ENCODE results near the gene ARSB.

The ARSB gene

GRCh38 chr5:78803941-78804340 is 181.2 kb downstream of the ARSB start:
- DNase-seq (ENCODE audit: low spot score) = no peak

GRCh38 chr5:78803353-78803752 is 181.8 kb downstream of the ARSB start:
- DNase-seq (ENCODE audit: low spot score) = no peak

DNA sequence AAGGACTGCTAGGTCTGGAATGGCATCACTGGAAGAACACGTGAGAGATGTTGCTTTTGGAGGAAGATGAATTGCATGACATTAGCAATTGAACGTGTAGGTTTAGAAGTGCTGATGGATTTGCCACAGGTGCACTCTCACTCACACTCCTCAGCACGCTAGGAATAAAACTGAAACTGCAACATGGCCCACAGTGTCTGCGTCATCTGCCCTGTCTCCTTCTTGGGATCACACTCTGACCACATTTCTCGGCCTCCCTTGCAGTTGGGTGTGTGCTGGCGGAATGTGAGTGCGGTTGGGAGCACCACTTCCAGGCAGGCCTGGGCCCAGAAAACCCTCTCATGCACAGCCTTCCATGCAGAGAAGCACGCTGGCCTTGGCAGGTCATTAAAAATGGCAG is 183.7 kb downstream of the ARSB start:
- no peak for DNase-seq (ENCODE audit: low spot score)

GRCh38 chr5:78799266-78800017 is 185.7 kb downstream of the ARSB start:
- no peak for DNase-seq (ENCODE audit: low spot score)

DNA sequence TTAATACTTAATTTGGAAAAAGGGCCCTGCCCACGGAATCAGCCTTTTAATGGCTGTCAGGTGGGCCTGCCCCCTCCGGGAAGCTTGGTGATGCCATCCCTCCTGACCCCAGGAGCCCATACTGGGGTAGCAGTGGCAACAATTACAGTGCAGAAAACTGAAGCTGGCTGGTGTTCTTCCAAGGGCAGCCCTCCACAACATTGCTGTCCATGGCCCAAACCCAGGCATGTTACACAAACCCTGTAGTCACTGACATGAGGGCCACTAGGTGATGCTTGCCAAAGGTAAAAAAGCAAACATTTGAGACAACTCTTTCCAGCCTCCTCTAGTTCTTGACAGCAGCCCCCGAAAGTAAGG is 186.5 kb downstream of the ARSB start:
- no peak for DNase-seq (ENCODE audit: low spot score)

GRCh38 chr5:78797936-78798672 is 187.0 kb downstream of the ARSB start:
- no peak for DNase-seq (ENCODE audit: low spot score)

DNA sequence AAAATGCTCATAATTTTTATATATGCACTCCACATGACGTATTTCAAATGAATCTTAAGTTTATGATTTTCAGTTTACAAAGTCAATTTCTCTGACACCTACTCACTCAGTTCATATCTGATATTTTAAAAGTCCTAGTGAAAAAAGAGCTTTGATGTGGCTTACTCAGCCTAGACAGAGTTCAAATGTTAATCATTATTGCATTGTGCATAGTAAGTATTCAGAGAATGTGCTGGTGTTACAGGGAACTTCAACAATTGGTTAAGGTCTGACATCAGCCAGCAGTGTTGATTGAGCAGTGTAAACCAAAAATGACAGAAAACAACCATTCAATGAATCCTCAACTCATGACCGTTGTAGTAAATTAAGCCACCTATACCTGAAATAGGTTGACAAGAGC is 189.4 kb downstream of the ARSB start:
- no peak for DNase-seq (ENCODE audit: low spot score)

- no peak for DNase-seq (ENCODE audit: low spot score)
Observed at GRCh38 chr5:78794693-78795215, 190.4 kb downstream of the ARSB start.

- no peak for DNase-seq (ENCODE audit: low spot score)
Observed at GRCh38 chr5:78793907-78794662, 191.0 kb downstream of the ARSB start.

DNA sequence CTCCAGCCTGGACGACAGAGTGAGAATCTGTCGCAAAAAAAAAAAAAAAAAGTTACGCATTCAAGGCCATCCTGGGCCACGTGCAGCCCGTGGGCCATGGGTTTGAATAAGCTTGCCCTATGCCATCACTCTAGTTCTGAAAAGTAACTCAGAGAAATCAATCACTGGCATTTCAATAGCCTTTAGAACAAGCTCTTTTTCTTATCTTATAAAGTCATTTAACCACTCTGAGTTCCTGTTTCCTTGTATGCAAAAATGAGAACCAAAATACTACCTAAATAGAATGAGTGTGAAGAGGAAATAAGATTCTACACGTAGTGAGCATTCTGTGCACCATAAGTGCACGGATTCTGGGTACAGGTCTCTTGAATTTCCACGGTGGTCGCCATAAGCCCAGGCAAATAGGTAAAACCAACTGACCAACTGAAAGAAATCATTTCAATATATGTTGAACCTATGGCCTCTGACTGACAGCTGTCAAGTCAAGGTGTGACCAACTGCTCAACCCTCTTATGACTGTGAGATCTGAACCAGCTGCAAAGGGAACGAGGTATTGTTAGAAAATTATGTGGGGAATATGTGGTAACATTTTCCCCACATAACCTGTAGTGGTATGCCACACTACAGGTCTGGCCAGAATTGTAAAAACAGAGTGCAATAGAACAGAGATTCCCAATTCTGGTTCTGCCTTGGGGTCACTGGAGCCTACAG is 192.6 kb downstream of the ARSB start:
- no peak for DNase-seq (ENCODE audit: low spot score)

DNA sequence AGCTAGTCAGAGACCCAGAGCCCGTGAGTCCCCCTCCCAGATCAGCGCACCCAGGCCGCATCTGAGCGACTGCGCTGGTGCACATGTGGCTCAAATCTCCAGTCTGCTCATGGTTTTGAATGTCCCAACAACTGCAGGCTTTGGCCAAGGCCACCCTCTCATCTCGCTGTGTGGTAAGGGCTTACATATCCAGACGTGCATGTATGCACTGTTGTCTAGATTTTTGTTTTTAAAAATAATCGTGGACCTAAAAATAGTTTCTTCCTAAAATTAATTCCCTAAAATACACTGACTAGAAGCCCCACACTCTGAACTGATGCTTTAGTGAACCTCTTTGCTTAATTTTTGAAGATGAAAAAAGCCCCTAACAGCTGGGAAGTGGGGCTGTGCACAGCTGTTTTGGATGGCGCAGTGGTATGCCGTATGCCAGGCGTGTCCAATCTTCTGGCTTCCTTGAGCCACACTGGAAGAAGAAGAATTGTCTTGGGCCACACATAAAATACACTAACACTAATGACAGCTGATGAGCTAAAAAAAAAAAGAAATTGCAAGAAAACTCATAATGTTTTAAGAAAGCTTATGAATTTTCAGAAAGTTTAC is 193.5 kb downstream of the ARSB start:
- DNase-seq (ENCODE audit: low spot score) = no peak

GRCh38 chr5:78787783-78788182 is 197.3 kb downstream of the ARSB start:
- no peak for DNase-seq (ENCODE audit: low spot score)

- DNase-seq (ENCODE audit: low spot score) = no peak
Observed at GRCh38 chr5:78785454-78785853, 199.7 kb downstream of the ARSB start.

DNA sequence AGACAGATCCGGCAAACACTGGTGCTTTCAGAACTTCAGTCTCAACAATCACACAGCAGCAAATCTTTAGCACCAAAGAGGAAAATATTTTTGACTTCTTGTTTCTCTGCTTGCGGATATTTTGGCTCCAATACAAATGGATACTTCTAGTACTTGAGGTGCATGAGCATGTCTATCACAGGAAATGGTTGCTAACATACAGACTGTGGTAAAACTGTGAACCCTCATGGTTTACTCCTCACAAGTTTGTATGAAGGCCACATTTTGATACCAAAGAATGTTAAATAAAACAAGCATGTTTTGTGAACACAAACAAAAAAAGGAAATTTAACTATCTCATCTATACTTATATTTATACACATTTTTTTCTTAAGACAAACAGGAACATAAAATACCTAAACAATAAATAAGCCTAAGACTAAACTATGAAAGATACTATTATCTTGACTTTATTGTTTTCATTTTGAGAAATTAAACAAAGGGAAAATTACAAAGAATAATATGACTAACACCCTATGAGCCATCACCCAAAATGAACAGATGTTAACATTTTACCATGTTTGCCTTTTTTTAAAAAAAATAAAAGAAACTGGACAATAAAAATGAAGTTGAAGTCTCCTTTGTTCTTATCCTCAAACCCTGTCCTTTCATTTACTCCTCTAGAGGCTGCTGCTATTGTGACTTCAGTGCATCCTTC is 201.5 kb downstream of the ARSB start:
- DNase-seq (ENCODE audit: low spot score) = no peak

- no peak for DNase-seq (ENCODE audit: low spot score)
Observed at GRCh38 chr5:78782728-78783127, 202.4 kb downstream of the ARSB start.

DNA sequence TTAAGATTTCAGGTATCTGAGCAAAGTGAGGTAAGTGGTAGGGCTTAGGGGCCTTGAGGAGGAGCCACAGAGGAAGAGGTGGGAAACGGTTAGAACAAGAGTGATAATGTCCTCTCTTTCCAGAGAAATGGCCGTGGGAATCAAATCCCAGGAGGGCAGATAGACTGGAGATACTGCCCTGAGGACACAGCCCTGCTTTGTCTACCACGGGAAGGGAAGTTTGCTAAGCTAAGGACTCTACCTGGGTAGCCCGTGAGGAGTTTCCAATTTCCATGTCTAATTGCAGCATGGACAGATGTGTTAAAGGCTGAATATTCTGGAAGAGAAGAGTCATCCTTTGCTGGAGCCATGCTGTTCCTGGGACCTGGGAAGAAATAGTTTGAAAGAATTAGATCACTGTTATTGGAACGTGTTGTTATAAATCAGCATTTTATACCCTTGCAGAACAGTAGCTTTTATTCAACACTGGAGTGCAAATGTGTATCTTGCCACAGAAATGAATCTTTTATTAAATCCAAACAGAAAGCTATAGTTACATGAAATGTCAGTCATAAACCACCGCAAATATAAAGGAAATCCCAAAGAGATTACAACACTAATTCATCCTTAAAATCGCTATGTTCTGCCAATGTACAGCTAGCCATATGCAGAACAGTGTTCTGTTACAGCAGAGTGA is 203.4 kb downstream of the ARSB start:
- no peak for DNase-seq (ENCODE audit: low spot score)

GRCh38 chr5:78779771-78780616 is 205.1 kb downstream of the ARSB start:
- no peak for DNase-seq (ENCODE audit: low spot score)

- DNase-seq (ENCODE audit: low spot score) = no peak
Observed at GRCh38 chr5:78779262-78779661, 205.8 kb downstream of the ARSB start.

DNA sequence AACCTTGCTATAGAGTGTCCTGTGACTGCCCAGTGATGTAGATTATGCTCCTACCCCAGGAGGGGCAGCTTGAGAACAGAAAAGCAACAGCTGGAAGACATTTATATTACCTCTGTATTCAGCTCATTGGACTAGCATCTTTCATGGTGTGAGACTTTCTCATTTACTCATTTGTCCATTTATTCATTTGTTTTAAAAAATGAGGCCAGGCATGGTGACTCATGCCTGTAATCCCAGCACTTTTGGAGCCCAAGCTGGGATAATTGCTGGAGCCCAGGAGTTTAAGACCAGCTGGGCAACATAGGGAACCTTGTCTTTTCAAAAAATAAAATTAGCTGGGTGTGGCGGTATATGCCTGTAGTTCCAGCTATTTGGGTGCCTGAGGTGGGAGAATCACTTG is 206.6 kb downstream of the ARSB start:
- no peak for DNase-seq (ENCODE audit: low spot score)

DNA sequence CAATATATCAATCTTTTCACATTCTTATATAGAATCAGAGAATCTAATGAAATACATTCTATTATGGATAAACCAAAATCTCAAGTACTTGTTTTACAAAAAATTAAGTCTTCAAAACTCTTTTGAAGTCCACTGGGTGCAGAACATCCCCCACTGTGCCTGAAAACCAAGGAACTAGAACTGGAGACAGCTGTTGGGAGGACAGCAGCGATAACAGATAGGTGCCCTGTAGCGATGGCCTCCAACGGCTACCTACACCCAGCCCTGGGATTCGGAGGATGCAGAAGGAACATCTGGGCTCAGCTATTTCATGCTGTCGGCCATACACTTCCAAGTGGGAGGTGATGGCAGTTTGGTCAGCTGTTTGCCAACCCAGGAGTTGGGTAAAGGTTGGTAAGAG is 207.2 kb downstream of the ARSB start:
- no peak for DNase-seq (ENCODE audit: low spot score)

Data from CD4-positive, alpha-beta T cell treated with Interleukin-15 for 4 hours (primary cell).